GM18520 (cell line): ENCODE results near the gene SCGB3A2.

ENCODE experiments used
- ATAC-seq: cut with Tn5 transposase; IDR thresholded peaks from one replicate; pipeline ENCODE4 v1.9.1; 2021; ENCODE audit not compliant: unreplicated experiment

Gene SCGB3A2, protein sequence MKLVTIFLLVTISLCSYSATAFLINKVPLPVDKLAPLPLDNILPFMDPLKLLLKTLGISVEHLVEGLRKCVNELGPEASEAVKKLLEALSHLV

GRCh38 chr5:147878066-147878759, at the start of gene SCGB3A2:
Gene SCGB3A2, plus strand, starts transcription at chr5:147878711. Its CDS starts 93 bp downstream, at chr5:147878804.
- ATAC-seq, result no peak

DNA sequence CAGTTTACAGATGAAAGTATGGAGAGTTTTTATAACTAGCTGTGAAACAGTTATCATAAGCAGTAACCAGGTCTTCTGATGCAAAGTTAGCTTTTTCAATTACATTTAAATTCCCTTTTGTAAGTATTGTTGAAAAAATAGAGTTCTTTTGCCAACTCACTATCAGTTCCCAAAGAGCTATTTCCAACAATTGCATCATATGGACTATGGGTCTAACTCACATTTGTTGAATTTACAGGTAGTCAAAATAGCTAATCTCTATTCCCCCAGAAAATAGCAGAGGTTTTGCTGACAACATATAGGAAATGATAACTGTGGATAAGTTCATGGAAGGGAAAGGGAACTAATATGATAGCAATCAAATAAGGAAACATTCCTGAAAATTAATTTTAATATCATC, 48.5 kb upstream of the SCGB3A2 start:
- no peak for ATAC-seq

DNA sequence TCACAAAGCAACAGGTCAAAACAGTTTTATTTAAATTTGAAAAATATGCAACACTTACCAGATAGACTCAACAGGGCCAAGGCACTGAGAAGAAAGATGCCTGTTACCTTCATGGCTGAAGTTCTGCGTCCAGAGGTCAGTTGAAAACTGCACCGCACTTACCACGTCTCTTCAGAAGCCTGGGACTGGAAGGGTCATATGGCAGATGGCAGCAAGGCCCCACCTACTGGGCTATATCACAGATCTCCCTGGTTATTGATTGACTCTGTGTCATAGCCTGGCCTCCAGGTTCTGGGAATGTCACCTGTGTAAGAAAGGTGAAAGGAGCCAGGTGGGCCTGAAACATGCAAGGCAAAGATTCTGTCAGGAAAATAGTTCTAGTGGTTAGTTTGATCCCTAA, 47.0 kb upstream of the SCGB3A2 start, which contains the start of gene SPINK1:
SPINK1 (minus strand) TSS at position 207 of the 400 bp plus-strand sequence; CDS start at position 113, 94 bp downstream.
- ATAC-seq, result no peak

GRCh38 chr5:147832541-147832940, 46.0 kb upstream of the SCGB3A2 start:
- ATAC-seq, result no peak

- ATAC-seq, result no peak
Observed at GRCh38 chr5:147835386-147835798, 43.1 kb upstream of the SCGB3A2 start.

- ATAC-seq, result no peak
Observed at GRCh38 chr5:147836439-147836838, 42.1 kb upstream of the SCGB3A2 start.

- ATAC-seq, result no peak
Observed at GRCh38 chr5:147842869-147843268, 35.6 kb upstream of the SCGB3A2 start.

GRCh38 chr5:147844846-147845245, 33.7 kb upstream of the SCGB3A2 start:
- ATAC-seq, result no peak

GRCh38 chr5:147845618-147846017, 32.9 kb upstream of the SCGB3A2 start:
- no peak for ATAC-seq

DNA sequence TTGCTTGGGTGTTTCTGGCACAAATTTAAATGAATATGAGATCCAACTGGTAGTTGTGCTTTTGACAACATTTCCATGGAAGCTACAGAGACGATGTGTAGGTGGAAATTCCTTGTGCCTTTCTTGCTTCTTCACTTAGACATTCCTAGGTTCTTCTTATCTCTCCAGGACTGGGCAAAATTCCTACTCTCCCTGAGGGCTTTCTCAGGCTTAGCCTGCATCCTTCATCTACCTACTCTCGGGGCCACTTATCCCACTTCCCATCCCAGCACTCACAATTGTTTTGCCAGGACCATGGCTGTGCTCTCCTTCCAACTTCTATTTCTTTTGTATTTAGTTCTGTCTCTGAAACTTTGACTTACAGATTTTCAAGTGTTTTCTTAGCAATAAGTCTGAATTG, 29.3 kb upstream of the SCGB3A2 start:
- no peak for ATAC-seq

- ATAC-seq, result no peak
Observed at GRCh38 chr5:147851578-147851977, 26.9 kb upstream of the SCGB3A2 start.

DNA sequence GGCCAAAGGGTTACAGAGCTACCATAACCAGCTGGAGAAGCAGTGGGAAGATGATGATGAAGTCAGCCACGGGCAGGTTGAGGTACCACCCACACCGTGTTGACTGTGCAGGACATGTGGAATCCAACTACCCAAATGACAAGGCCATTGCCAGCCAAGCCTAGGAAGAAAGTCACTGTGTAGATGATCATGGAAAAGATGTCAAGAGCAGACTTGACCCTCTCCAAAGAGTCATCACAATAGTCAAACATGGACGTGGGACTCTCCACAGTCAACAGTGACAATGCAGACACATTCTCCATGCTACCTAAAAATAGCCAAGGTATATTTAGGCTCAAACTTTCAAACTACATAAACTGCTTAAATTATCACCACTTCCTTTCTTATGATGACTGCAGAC, 26.1 kb upstream of the SCGB3A2 start:
- no peak for ATAC-seq

DNA sequence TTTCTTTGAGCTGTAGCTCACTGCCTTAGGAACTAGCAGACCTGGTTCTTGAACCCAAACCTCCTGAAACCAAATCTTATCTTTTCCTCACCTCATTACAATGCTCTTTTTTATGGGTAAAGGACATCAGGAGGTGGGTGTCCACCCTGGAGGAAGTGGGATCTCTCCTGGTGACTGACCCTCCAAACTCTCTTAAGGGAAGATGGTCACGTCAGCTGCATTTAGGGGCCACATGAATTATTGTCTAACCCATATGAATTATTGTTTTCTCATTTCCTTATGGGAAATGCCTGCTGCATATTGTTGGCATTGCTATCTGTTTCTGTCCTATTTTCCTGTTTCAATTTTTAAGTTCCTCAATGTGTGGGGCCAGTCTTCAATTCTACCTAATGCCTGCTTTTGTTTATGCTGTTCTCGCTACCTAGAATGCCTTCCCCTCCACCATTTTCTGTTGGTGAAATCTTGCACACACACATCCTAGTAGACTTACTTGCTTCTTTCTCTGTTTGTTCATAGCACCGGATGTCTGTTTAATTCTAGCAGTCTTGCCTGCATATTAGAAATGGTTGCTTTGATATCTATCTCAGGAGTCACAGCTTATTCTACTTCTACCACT, 25.0 kb upstream of the SCGB3A2 start:
- ATAC-seq, result no peak

DNA sequence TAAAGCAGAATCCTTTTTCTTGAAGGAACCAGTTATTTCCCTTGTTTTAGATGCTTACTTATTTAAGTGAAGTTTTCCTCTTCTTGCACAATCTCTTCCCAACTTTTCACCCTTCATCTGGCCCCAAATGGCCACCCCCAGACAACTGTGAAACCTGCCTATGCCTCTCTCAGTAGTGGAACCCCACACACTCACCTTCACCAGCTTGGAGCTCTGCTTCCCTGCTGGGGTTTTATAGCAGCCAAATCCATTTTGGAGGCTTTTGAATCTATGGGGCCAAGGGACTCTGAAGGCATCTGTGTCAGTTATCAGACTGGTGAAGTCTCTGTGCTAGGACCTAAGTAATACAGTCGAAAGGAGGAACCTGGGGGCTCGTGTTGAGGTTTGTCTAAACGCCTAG, 24.2 kb upstream of the SCGB3A2 start:
- no peak for ATAC-seq

GRCh38 chr5:147854894-147855773, 23.4 kb upstream of the SCGB3A2 start:
- no peak for ATAC-seq

- ATAC-seq, result no peak
Observed at GRCh38 chr5:147855774-147856069, 22.8 kb upstream of the SCGB3A2 start.

GRCh38 chr5:147856801-147857200, 21.7 kb upstream of the SCGB3A2 start:
- no peak for ATAC-seq

GRCh38 chr5:147857302-147858129, 21.0 kb upstream of the SCGB3A2 start:
- ATAC-seq, result peak; percentile 76

DNA sequence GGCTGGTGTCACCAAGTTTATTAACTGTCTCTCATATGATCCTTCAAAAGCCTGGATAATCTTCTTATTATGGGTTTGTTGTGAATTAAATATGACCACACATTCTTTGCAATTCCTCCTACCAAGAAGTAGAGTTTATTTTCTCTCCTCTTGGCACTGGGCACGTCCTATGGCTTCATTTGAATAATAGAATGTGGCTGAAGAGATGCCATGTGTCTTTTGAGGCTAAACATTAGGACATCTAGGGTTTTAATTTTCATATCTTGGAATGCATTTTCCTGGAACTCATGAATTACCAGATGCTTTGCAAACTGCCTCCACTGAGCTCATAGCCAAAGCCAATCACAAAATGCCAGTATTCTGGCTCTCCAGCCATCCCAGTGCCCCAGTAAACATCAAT, 19.9 kb upstream of the SCGB3A2 start:
- no peak for ATAC-seq

- ATAC-seq, result no peak
Observed at GRCh38 chr5:147859962-147860640, 18.4 kb upstream of the SCGB3A2 start.
